Measurements from ENCODE around the gene MBD1.
"Not testable (repeated sequence)": the region's sequence is repeated elsewhere in the genome, so short reads cannot be mapped to it uniquely, and the experiment has no call there.

The MBD1 gene

GRCh38 chr18:50249576-50249975 lies 31.7 kb downstream of the MBD1 start:
- TF ChIP-seq, protein P1, sequence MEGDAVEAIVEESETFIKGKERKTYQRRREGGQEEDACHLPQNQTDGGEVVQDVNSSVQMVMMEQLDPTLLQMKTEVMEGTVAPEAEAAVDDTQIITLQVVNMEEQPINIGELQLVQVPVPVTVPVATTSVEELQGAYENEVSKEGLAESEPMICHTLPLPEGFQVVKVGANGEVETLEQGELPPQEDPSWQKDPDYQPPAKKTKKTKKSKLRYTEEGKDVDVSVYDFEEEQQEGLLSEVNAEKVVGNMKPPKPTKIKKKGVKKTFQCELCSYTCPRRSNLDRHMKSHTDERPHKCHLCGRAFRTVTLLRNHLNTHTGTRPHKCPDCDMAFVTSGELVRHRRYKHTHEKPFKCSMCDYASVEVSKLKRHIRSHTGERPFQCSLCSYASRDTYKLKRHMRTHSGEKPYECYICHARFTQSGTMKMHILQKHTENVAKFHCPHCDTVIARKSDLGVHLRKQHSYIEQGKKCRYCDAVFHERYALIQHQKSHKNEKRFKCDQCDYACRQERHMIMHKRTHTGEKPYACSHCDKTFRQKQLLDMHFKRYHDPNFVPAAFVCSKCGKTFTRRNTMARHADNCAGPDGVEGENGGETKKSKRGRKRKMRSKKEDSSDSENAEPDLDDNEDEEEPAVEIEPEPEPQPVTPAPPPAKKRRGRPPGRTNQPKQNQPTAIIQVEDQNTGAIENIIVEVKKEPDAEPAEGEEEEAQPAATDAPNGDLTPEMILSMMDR (conservative IDR thresholded peaks at IDR 0.05; ENCODE audit: control insufficient read depth, insufficient read depth, low read depth, low read length): no peak
- H3K4me3 ChIP-seq (ENCODE audit: control insufficient read depth, low read depth, low read length): no peak overlapping the region
- DNase-seq (ENCODE audit: low read depth): no peak

DNA sequence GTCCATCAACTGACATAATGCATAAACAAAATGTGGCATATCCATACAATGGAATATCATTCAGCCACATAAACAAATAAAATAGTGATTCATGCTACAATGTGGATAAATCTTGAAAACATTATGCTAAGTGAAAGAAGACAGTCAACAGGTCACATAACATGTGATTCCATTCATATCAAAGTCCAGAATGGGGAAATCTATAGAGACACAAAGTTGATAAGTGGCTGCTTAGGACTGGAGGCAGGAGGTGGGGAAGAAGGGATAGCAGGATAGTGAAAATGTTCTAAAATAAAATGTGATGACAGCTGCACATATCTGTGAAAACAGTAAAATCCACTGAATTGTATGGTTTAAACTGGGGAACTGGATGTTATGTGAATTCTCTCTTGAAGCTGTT lies 33.8 kb downstream of the MBD1 start:
- TF ChIP-seq, protein P1 (conservative IDR thresholded peaks at IDR 0.05; ENCODE audit: control insufficient read depth, insufficient read depth, low read depth, low read length): no peak
- no peak overlapping the region for H3K4me3 ChIP-seq (ENCODE audit: control insufficient read depth, low read depth, low read length)
- no peak for DNase-seq (ENCODE audit: low read depth)

- not testable (repeated sequence) for H3K4me3 ChIP-seq (ENCODE audit: control insufficient read depth, low read depth, low read length); DNase-seq (ENCODE audit: low read depth)
Observed at GRCh38 chr18:50241768-50242167, 39.6 kb downstream of the MBD1 start.

DNA sequence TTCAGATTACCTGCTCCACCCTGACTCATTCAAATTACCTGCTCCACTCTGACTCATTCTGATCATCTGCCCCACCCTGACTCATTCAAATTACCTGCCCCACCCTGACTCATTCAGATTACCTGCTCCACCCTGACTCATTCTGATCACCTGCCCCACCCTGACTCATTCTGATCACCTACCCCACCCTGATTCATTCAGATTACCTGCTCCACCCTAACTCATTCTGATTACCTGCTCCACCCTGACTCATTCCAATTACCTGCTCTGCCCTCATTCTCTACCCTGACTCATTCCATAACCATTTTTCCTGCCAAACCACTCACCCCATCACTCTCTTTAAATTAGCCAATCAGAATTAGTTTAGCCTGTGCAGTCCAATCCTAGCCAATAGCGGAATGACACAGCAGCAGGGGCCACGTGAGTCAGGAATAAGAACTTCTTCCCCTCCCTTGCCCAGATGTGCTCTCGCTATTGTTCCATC lies 41.2 kb downstream of the MBD1 start:
- TF ChIP-seq, protein P1 (conservative IDR thresholded peaks at IDR 0.05; ENCODE audit: control insufficient read depth, insufficient read depth, low read depth, low read length): no peak
- DNase-seq (ENCODE audit: low read depth): peak; percentile 28
- no peak overlapping the region for H3K4me3 ChIP-seq (ENCODE audit: control insufficient read depth, low read depth, low read length)

DNA sequence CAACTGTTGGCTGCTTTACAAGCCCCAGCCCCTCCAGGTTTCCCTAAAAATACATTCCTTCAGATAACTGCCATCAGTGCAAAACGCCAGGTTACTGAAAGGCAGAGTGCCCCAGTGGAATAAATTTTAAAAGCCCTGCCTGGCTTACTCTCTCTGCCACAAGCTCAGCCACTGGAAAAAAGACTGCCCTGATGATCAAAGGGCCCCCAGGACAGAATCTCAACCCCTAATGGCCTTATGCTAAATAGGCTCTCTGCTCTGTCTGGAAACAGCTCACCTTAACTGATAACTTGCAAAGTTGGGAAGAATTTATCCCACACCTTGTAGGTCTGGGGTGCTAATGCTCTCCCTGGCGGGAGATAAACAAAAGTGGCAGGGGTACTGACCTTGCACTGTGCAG lies 48.9 kb downstream of the MBD1 start:
- TF ChIP-seq, protein P1 (conservative IDR thresholded peaks at IDR 0.05; ENCODE audit: control insufficient read depth, insufficient read depth, low read depth, low read length): no peak
- DNase-seq (ENCODE audit: low read depth): no peak
- H3K4me3 ChIP-seq (ENCODE audit: control insufficient read depth, low read depth, low read length): no peak overlapping the region

DNA sequence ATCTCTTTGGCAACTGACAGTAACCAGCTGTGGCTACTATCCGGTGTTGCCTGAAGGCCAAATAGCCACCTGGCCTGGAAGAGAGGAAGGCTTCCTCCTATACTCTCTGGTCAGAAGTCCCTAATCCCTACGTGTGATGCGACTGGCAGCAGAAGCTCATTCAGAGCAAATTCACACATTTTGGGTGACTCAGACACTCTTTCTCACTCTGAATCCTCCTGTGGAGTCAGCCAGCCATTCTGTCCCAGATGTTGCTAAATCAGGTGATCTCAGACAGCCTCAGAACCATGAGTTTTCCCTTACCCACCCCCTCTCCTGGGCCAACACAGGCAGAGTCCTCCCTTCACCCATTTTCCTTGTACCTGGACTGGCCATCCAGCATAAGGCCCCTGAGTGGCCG lies 49.7 kb downstream of the MBD1 start:
- TF ChIP-seq, protein P1 (conservative IDR thresholded peaks at IDR 0.05; ENCODE audit: control insufficient read depth, insufficient read depth, low read depth, low read length): no peak
- DNase-seq (ENCODE audit: low read depth): peak; percentile 31
- no peak overlapping the region for H3K4me3 ChIP-seq (ENCODE audit: control insufficient read depth, low read depth, low read length)

GRCh38 chr18:50220249-50220648 lies 61.1 kb downstream of the MBD1 start:
- H3K4me3 ChIP-seq (ENCODE audit: control insufficient read depth, low read depth, low read length); DNase-seq (ENCODE audit: low read depth): not testable (repeated sequence)
